H9 (cell line): ENCODE data around the gene FBLN2. TPM values are rescaled to one million over a fixed set of nuclear protein-coding genes. Genes with fewer than 3 reads are reported as not detected.

ENCODE experiments used
- DNase-seq: peaks from one replicate; pipeline ENCODE4 v3.0.0-alpha.2; 2017
- H2AFZ ChIP-seq: one replicate; pipeline ENCODE4 v1.6.1; 2013; ENCODE audit warnings: mild to moderate bottlenecking, low read length, control low read depth, moderate library complexity
- H2AK5ac ChIP-seq: 2 replicates; pipeline ENCODE4 v1.6.1; 2013; ENCODE audit warnings: low read length, control low read depth, mixed read lengths; ENCODE audit not compliant: insufficient read length
- H2BK120ac ChIP-seq: one replicate; pipeline ENCODE4 v1.6.1; 2013; ENCODE audit warnings: low read depth, mild to moderate bottlenecking, low read length, control low read depth, inconsistent platforms; ENCODE audit not compliant: poor library complexity, severe bottlenecking
- H2BK12ac ChIP-seq: 2 replicates; pipeline ENCODE4 v1.6.1; 2013; ENCODE audit warnings: low read length, control low read depth, mixed read lengths, low read depth; ENCODE audit not compliant: insufficient read length
- H2BK15ac ChIP-seq: 2 replicates; pipeline ENCODE4 v1.6.1; 2013; ENCODE audit warnings: low read depth, low read length, control low read depth
- H2BK20ac ChIP-seq: one replicate; pipeline ENCODE4 v1.6.1; 2013; ENCODE audit warnings: low read depth, mild to moderate bottlenecking, low read length, control low read depth, inconsistent platforms; ENCODE audit not compliant: poor library complexity, severe bottlenecking
- H2BK5ac ChIP-seq: 2 replicates; pipeline ENCODE4 v1.6.1; 2013; ENCODE audit warnings: low read length, control low read depth, mixed read lengths; ENCODE audit not compliant: insufficient read length
- H3K14ac ChIP-seq: 2 replicates; pipeline ENCODE4 v1.6.1; 2013; ENCODE audit warnings: low read length, control low read depth; ENCODE audit not compliant: insufficient read depth
- H3K18ac ChIP-seq: 2 replicates; pipeline ENCODE4 v1.6.1; 2013; ENCODE audit warnings: low read depth, mild to moderate bottlenecking, mixed read lengths, low read length, control low read depth; ENCODE audit not compliant: insufficient read length
- H3K23ac ChIP-seq: 2 replicates; pipeline ENCODE4 v1.6.1; 2013; ENCODE audit warnings: low read length, control low read depth, mixed read lengths, low read depth; ENCODE audit not compliant: insufficient read length
- H3K23me2 ChIP-seq: 2 replicates; pipeline ENCODE4 v1.6.1; 2013; ENCODE audit warnings: low read depth, mild to moderate bottlenecking, mixed read lengths, low read length, control low read depth; ENCODE audit not compliant: insufficient read length, poor library complexity, severe bottlenecking
- H3K27ac ChIP-seq: 2 replicates; pipeline ENCODE4 v1.5.1; 2013; ENCODE audit warnings: low read length, control low read depth, mixed read lengths, low read depth; ENCODE audit not compliant: insufficient read length
- H3K27me3 ChIP-seq: 2 replicates; pipeline ENCODE4 v1.6.1; 2013; ENCODE audit warnings: low read length, control low read depth, inconsistent platforms; ENCODE audit not compliant: insufficient read depth
- H3K4ac ChIP-seq: 2 replicates; pipeline ENCODE4 v1.6.1; 2013; ENCODE audit warnings: low read depth, mild to moderate bottlenecking, control low read depth, inconsistent platforms, low read length, moderate library complexity
- H3K4me1 ChIP-seq: 2 replicates; pipeline ENCODE4 v1.6.1; 2013; ENCODE audit warnings: low read length, control low read depth, inconsistent platforms; ENCODE audit not compliant: insufficient read depth
- H3K4me2 ChIP-seq: 2 replicates; pipeline ENCODE4 v1.6.1; 2013; ENCODE audit warnings: low read length, control low read depth, mixed read lengths; ENCODE audit not compliant: insufficient read length, insufficient read depth
- H3K56ac ChIP-seq: 2 replicates; pipeline ENCODE4 v1.6.1; 2013; ENCODE audit warnings: low read depth, mild to moderate bottlenecking, mixed read lengths, low read length, control low read depth; ENCODE audit not compliant: insufficient read length
- H3K79me1 ChIP-seq: 2 replicates; pipeline ENCODE4 v1.6.1; 2013; ENCODE audit warnings: low read depth, mild to moderate bottlenecking, moderate library complexity, low read length, control low read depth, inconsistent platforms; ENCODE audit not compliant: insufficient read depth, poor library complexity, severe bottlenecking
- H3K79me2 ChIP-seq: 2 replicates; pipeline ENCODE4 v1.6.1; 2013; ENCODE audit warnings: low read length, control low read depth, inconsistent platforms; ENCODE audit not compliant: insufficient read depth
- H3K9ac ChIP-seq: 2 replicates; pipeline ENCODE4 v1.6.1; 2013; ENCODE audit warnings: low read length, control low read depth, mixed read lengths; ENCODE audit not compliant: insufficient read length; ENCODE audit errors: extremely low read depth
- H3K9me3 ChIP-seq: one replicate; pipeline ENCODE4 v1.6.1; 2013; ENCODE audit warnings: low read depth, low read length, inconsistent platforms; ENCODE audit not compliant: control insufficient read depth
- H3T11ph ChIP-seq: one replicate; pipeline ENCODE4 v1.6.1; 2013; ENCODE audit warnings: mild to moderate bottlenecking, low read length, control low read depth, inconsistent platforms
- H4K20me1 ChIP-seq: one replicate; pipeline ENCODE4 v1.6.1; 2013; ENCODE audit not compliant: control insufficient read depth, insufficient read length, insufficient read depth
- H4K5ac ChIP-seq: 2 replicates; pipeline ENCODE4 v1.6.1; 2013; ENCODE audit warnings: low read depth, mild to moderate bottlenecking, mixed read lengths, low read length, control low read depth; ENCODE audit not compliant: insufficient read length
- H4K8ac ChIP-seq: replicated peaks from 2 replicates; pipeline ENCODE4 v1.6.1; 2013; ENCODE audit warnings: low read length, control low read depth, mixed read lengths, low read depth; ENCODE audit not compliant: insufficient read length
- H4K91ac ChIP-seq: 2 replicates; pipeline ENCODE4 v1.6.1; 2013; ENCODE audit warnings: low read depth, mild to moderate bottlenecking, moderate library complexity, mixed read lengths, low read length, control low read depth; ENCODE audit not compliant: insufficient read length
- H3K27ac Mint-ChIP-seq, 3 experiments: 2 replicates in 2 of 3; 3 replicates in 1 of 3; pipeline ENCODE4 v1.8.0; 2020 to 2021; ENCODE audit warnings: mixed read lengths in 3 of 3, mild to moderate bottlenecking in 1 of 3, moderate library complexity in 1 of 3
- H3K27me3 Mint-ChIP-seq: 2 replicates; pipeline ENCODE4 v1.8.0; 2021; ENCODE audit warnings: low read depth, mild to moderate bottlenecking, moderate library complexity, mixed read lengths
- H3K36me3 Mint-ChIP-seq, 3 experiments: 2 replicates in 2 of 3; 3 replicates in 1 of 3; pipeline ENCODE4 v1.8.0; 2020 to 2021; ENCODE audit warnings: low read depth in 3 of 3, mixed read lengths in 3 of 3; ENCODE audit not compliant: insufficient read depth in 1 of 3
- H3K4me1 Mint-ChIP-seq, 2 experiments: 2 replicates each; pipeline ENCODE4 v1.8.0; 2020; ENCODE audit warnings: mixed read lengths in 2 of 2
- H3K4me3 Mint-ChIP-seq, 2 experiments: 2 replicates in 1 of 2; 3 replicates in 1 of 2; pipeline ENCODE4 v1.8.0; 2020 to 2021; ENCODE audit warnings: mild to moderate bottlenecking in 2 of 2, mixed read lengths in 2 of 2, moderate library complexity in 1 of 2
- H3K9me3 Mint-ChIP-seq, 2 experiments: 2 replicates in 1 of 2; 3 replicates in 1 of 2; pipeline ENCODE4 v1.8.0; 2020; ENCODE audit warnings: mild to moderate bottlenecking in 2 of 2, mixed read lengths in 2 of 2, moderate library complexity in 1 of 2
- CTCF ChIP-seq: fragments of 200-600 bp; sonication (generic); conservative IDR thresholded peaks from 3 replicates; pipeline ENCODE4 v1.8.0; 2021; ENCODE audit warnings: antibody characterized with exemption, mild to moderate bottlenecking
- WGBS: extraction: QIAGEN DNeasy Blood & Tissue Kit; methylation state at CpG from one replicate; pipeline ENCODE4 v1.1.7; 2013; ENCODE audit warnings: missing lambda C conversion rate, low lambda C conversion rate, mixed read lengths; ENCODE audit not compliant: insufficient read length; ENCODE audit errors: extremely low coverage; 5-methylcytosine and 5-hydroxymethylcytosine counted together
- total RNA-seq: library from RNA; stranded (reverse); gene quantifications from 2 replicates; pipeline ENCODE4 v1.2.1, GENCODE V29; 2021

The FBLN2 gene
- total RNA-seq, 1 experiment from 2014 or later, result 11.8 TPM

GRCh38 chr3:13556917-13557316 lies 8.0 kb downstream of the FBLN2 start:
- H2AFZ ChIP-seq, result no peak overlapping the region
- no peaks in the 10 kb centered on the region for H3K79me1 ChIP-seq
- no peak overlapping the region for H4K8ac ChIP-seq
- H2BK120ac ChIP-seq, result no peak overlapping the region
- no peaks in the 10 kb centered on the region for H3K27me3 ChIP-seq
- H2BK5ac ChIP-seq, result no peak overlapping the region
- H4K91ac ChIP-seq, result no peak overlapping the region
- no peak overlapping the region for H3T11ph ChIP-seq
- no peak overlapping the region for H3K14ac ChIP-seq
- Mint-ChIP-seq H3K4me1 (peaks cover 14 to 22% of the 10 kb centered on the region in 2 experiments), H3K4me3 (no peak overlapping the region), H3K9me3 (no peaks in the 10 kb centered on the region), H3K36me3 (no peaks in the 10 kb centered on the region), H3K27ac (no peak overlapping the region; a peak in 3 of 7 replicates), H3K27me3 (peaks cover 12% of the 10 kb centered on the region)
- no peak overlapping the region for H2AK5ac ChIP-seq
- H3K79me2 ChIP-seq, result no peaks in the 10 kb centered on the region
- no peak overlapping the region for H4K5ac ChIP-seq
- no peak overlapping the region for H3K4ac ChIP-seq
- H3K9ac ChIP-seq, result no peak overlapping the region
- DNase-seq, result no peak
- no peak overlapping the region for H3K4me2 ChIP-seq
- H3K23ac ChIP-seq, result no peak overlapping the region
- no peaks in the 10 kb centered on the region for H4K20me1 ChIP-seq
- H3K18ac ChIP-seq, result no peak overlapping the region
- H3K56ac ChIP-seq, result no peak overlapping the region
- H3K27ac ChIP-seq, result no peak overlapping the region
- H2BK15ac ChIP-seq, result no peak overlapping the region
- no CpG with 5 or more reads among the region's 6 CpGs for WGBS
- H2BK20ac ChIP-seq, result no peak overlapping the region
- no peaks in the 10 kb centered on the region for H3K9me3 ChIP-seq
- H3K23me2 ChIP-seq, result no peaks in the 10 kb centered on the region
- H2BK12ac ChIP-seq, result no peak overlapping the region
- H3K4me1 ChIP-seq, result no peaks in the 10 kb centered on the region
- no peak for TF ChIP-seq CTCF
